Activated T-helper 1 cell treated with anti-CD3 and anti-CD28 coated beads, Interleukin-12 subunit alpha, Interleukin-12 subunit beta, Interleukin-2, Interleukin-4 antibody, amounts not matched to agents 30 ng/mL and 10 ng/mL and 1 ng/mL, durations not matched to agents 14 hours and 24 hours and 36 hours (primary cell): Measurements from ENCODE around the gene CHMP6. TPM values are rescaled to one million over a fixed set of nuclear protein-coding genes. Genes with fewer than 3 reads are reported as not detected.
A peak's percentile ranks its signal among the peaks of the same experiment; 100 is the strongest.

Experiments used
- DNase-seq: peaks from one replicate; pipeline ENCODE4 v3.0.0; 2021; ENCODE audit warnings: low spot score
- H3K27ac Mint-ChIP-seq: one replicate; pipeline ENCODE4 v1.8.0; 2021; ENCODE audit warnings: mild to moderate bottlenecking, mixed read lengths
- H3K27me3 Mint-ChIP-seq: one replicate; pipeline ENCODE4 v1.8.0; 2022; ENCODE audit warnings: mild to moderate bottlenecking, moderate library complexity, mixed read lengths; ENCODE audit not compliant: insufficient read depth
- H3K36me3 Mint-ChIP-seq: one replicate; pipeline ENCODE4 v1.8.0; 2021; ENCODE audit warnings: low read depth, mixed read lengths
- H3K4me1 Mint-ChIP-seq: one replicate; pipeline ENCODE4 v1.8.0; 2021; ENCODE audit warnings: low read depth, mixed read lengths
- H3K4me3 Mint-ChIP-seq: one replicate; pipeline ENCODE4 v1.8.0; 2021; ENCODE audit warnings: mild to moderate bottlenecking, moderate library complexity, mixed read lengths
- H3K9me3 Mint-ChIP-seq: one replicate; pipeline ENCODE4 v1.8.0; 2021; ENCODE audit warnings: mixed read lengths
- intact Hi-C: fragments of 100-400 bp; cut with micrococcal nuclease; formaldehyde crosslinking; loops from one replicate; pipeline ENCODE4 v1.15.1; 2024
- total RNA-seq: library from RNA; stranded (reverse); gene quantifications from 2 replicates; pipeline ENCODE4 v1.2.3, GENCODE V29; 2022

CHMP6 gene
- total RNA-seq, 1 donor from 2014 or later: 36.6 TPM

- Mint-ChIP-seq H3K4me3 (no peak overlapping the region), H3K4me1 (peaks cover 4% of the 10 kb centered on the region), H3K27ac (no peak overlapping the region), H3K36me3 (peaks cover 6% of the 10 kb centered on the region), H3K27me3 (peaks cover 5% of the 10 kb centered on the region), H3K9me3 (no peaks in the 10 kb centered on the region)
- no peak for DNase-seq
- intact Hi-C loops: no loop called here
Measured at GRCh38 chr17:80970044-80970761, 21.4 kb upstream of the CHMP6 start.

DNA sequence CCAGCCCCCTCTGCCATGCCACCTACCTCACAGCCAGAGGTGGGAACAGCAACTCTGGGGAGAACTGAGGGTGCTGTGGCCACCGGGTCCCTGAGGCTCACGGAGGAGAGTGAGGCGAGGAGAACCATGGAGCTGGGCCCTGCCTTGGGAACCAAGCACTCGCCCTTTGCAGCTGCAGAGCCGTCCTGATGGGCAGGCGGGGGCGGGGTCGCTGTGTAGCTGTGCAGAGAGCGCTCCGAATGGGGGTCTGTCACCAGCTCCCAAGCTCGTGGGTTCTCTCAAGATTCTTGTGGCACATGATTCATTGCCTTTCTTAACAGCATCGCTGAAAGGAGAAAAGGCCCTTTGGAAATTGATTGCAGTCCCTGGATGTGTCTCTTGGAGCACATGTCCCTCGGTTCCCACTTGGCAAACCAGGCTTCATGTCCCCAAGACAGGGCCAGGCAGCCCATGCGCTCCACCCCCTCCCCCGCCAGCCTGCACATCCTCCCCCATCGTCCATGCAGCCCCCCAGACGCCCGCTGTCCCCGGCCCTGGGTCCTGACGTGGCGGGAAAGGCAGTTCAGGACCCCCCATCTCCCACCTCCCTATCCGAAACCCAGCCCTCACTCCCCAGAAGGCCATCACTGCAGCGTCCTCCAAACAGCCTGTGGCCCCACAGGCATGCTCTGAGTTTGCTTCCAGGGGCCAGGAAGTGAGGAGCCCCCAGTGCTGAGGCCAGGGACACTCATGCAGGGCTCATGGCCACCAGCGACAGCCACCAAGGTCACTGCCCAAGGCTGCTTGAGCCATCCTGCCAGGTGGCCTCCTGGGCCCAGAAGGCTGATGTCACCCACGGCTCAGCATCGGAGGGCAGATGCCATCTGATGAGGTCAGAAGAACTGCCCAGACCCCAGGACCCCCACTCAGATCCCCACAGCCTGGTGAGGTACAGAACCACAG is 20.6 kb upstream of the CHMP6 start:
- no peak for DNase-seq
- H3K4me1 Mint-ChIP-seq: peaks cover 4% of the 10 kb centered on the region
- H3K36me3 Mint-ChIP-seq: peaks cover 2% of the 10 kb centered on the region
- intact Hi-C loops: no loop called here
- no peaks in the 10 kb centered on the region for H3K9me3 Mint-ChIP-seq
- H3K27me3 Mint-ChIP-seq: peaks cover 8% of the 10 kb centered on the region
- no peak overlapping the region for H3K4me3 Mint-ChIP-seq
- H3K27ac Mint-ChIP-seq: no peak overlapping the region

- Mint-ChIP-seq H3K4me3 (no peak overlapping the region), H3K27me3 (peaks cover 8% of the 10 kb centered on the region), H3K9me3 (no peaks in the 10 kb centered on the region), H3K4me1 (peaks cover 4% of the 10 kb centered on the region), H3K27ac (no peak overlapping the region), H3K36me3 (peaks cover 1% of the 10 kb centered on the region)
- no peak for DNase-seq
- intact Hi-C loops: no loop called here
Measured at GRCh38 chr17:80971704-80972304, 19.8 kb upstream of the CHMP6 start.

- intact Hi-C loops: no loop called here
- H3K4me1 Mint-ChIP-seq: peaks cover 11% of the 10 kb centered on the region
- H3K9me3 Mint-ChIP-seq: peaks cover 5% of the 10 kb centered on the region
- peaks cover 1% of the 10 kb centered on the region for H3K36me3 Mint-ChIP-seq
- peaks cover 8% of the 10 kb centered on the region for H3K27me3 Mint-ChIP-seq
- no peak overlapping the region for H3K27ac Mint-ChIP-seq
- H3K4me3 Mint-ChIP-seq: no peak overlapping the region
- no peak for DNase-seq
Measured at GRCh38 chr17:80976701-80977100, 14.9 kb upstream of the CHMP6 start.

DNA sequence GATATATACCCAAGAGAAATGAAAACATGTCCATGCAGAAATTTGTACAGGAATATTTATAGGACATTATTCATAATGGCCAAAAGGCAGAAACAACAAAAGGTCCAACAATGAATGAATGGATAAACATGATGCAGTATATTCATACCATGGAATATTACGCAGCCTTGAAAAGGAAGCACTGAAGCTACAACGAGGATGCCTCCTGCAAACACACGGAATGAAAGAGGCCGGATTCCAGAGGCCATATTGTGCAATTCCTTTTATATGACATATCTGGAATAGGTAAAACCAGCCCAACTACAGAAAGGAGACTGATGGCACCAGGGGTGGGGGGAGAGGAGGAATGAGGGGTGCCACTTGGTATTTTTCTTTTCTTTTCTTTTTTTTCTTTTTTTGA is 14.5 kb upstream of the CHMP6 start:
- H3K4me3 Mint-ChIP-seq: no peak overlapping the region
- DNase-seq: no peak
- no peak overlapping the region for H3K27ac Mint-ChIP-seq
- peaks cover 1% of the 10 kb centered on the region for H3K36me3 Mint-ChIP-seq
- H3K4me1 Mint-ChIP-seq: peaks cover 11% of the 10 kb centered on the region
- H3K9me3 Mint-ChIP-seq: peaks cover 5% of the 10 kb centered on the region
- intact Hi-C loops: no loop called here
- peaks cover 8% of the 10 kb centered on the region for H3K27me3 Mint-ChIP-seq

GRCh38 chr17:80978499-80979497 is 12.8 kb upstream of the CHMP6 start:
- Mint-ChIP-seq H3K27me3 (peaks cover 17% of the 10 kb centered on the region), H3K27ac (no peak overlapping the region), H3K4me3 (no peak overlapping the region), H3K36me3 (peaks cover 1% of the 10 kb centered on the region), H3K4me1 (peaks cover 11% of the 10 kb centered on the region), H3K9me3 (peaks cover 5% of the 10 kb centered on the region)
- no peak for DNase-seq
- intact Hi-C loops: no loop called here

GRCh38 chr17:80979547-80980378 is 11.9 kb upstream of the CHMP6 start:
- intact Hi-C loops: loop anchor here (1.0 to 10.0 kb wide), 4 partner anchors 88 to 552 kb away; no protein-coding TSS in a partner anchor
- Mint-ChIP-seq H3K27ac (no peak overlapping the region), H3K9me3 (peaks cover 5% of the 10 kb centered on the region), H3K4me3 (no peak overlapping the region), H3K36me3 (peaks cover 1% of the 10 kb centered on the region), H3K27me3 (peaks cover 13% of the 10 kb centered on the region), H3K4me1 (peaks cover 11% of the 10 kb centered on the region)
- DNase-seq: no peak

- peaks cover 5% of the 10 kb centered on the region for H3K9me3 Mint-ChIP-seq
- H3K4me3 Mint-ChIP-seq: peak overlapping the region; percentile 12
- intact Hi-C loops: loop anchor here (1.0 to 10.0 kb wide), 4 partner anchors 89 to 553 kb away; no protein-coding TSS in a partner anchor
- H3K4me1 Mint-ChIP-seq: peaks cover 11% of the 10 kb centered on the region
- H3K27me3 Mint-ChIP-seq: peaks cover 9% of the 10 kb centered on the region
- peaks cover 1% of the 10 kb centered on the region for H3K36me3 Mint-ChIP-seq
- peak overlapping the region; percentile 72 for H3K27ac Mint-ChIP-seq
- DNase-seq: no peak
Measured at GRCh38 chr17:80980397-80981061, 11.1 kb upstream of the CHMP6 start.

DNA sequence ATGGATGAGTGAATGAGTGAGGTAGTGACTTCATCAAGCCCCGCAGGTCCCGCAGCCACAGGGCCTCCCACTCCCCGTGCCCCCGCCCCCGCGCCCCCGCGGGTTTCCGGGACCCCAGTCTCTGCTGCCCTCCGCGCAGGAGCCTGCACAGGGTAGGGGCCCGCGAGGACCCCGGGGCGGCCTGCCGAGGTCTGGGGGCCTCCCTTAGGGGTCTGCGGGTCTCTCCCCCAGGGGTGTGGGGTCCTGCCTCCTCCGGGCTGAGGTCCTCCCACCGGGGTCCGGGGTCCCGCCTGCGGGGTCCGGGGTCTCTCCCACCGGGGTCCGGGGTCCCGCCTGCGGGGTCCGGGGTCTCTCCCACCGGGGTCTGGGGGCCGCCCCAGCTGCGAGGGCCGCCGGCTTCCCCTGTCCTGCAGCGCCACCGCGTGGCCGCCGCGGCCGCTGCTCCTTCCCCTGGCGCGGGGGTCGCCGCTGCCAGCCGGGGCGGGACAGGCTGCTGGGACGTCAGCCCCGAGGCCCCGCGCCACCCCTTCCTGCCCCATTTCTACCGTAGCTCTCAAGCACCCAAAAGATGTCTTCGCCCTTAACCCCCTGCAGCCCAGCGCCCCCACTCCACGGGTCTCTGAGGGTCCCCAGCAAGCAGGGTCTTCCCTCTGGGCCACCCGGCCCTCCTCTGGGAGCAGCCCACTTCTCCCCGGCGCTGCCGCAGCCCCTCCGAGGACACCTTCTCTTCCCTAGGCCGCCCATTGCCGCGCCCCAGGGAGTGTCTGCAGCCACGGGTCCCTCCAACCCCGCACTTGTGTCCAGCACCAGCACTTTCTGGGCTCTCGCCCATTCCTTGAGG is 10.4 kb upstream of the CHMP6 start:
- peaks cover 1% of the 10 kb centered on the region for H3K36me3 Mint-ChIP-seq
- peaks cover 5% of the 10 kb centered on the region for H3K9me3 Mint-ChIP-seq
- peaks cover 9% of the 10 kb centered on the region for H3K27me3 Mint-ChIP-seq
- peaks cover 11% of the 10 kb centered on the region for H3K4me1 Mint-ChIP-seq
- H3K4me3 Mint-ChIP-seq: no peak overlapping the region
- intact Hi-C loops: loop anchor here (5.0 to 10.0 kb wide), 2 partner anchors 114 to 406 kb away; no protein-coding TSS in a partner anchor
- H3K27ac Mint-ChIP-seq: no peak overlapping the region
- DNase-seq: no peak

GRCh38 chr17:80981929-80982425 is 9.7 kb upstream of the CHMP6 start:
- Mint-ChIP-seq H3K36me3 (peaks cover 1% of the 10 kb centered on the region), H3K4me3 (no peak overlapping the region), H3K27me3 (peaks cover 9% of the 10 kb centered on the region), H3K9me3 (peaks cover 5% of the 10 kb centered on the region), H3K4me1 (peaks cover 11% of the 10 kb centered on the region), H3K27ac (no peak overlapping the region)
- intact Hi-C loops: loop anchor here (5.0 to 10.0 kb wide), 2 partner anchors 115 to 407 kb away; no protein-coding TSS in a partner anchor
- no peak for DNase-seq
